Caco-2 (cell line): ENCODE data around the gene MASP1. TPM values are rescaled to one million over a fixed set of nuclear protein-coding genes. Genes with fewer than 3 reads are reported as not detected.
A peak's percentile ranks its signal among the peaks of the same experiment; 100 is the strongest.

Experiments
- BruUV-seq: library from RNA; stranded (reverse); fragments of 400-500 nt; replicated peaks from 2 replicates; lab custom pipeline; 2021; lab: Mats Ljungman, UMichigan
- CTCF ChIA-PET: fragments of 300-600 bp; sonication (Branson Sonifier 250); formaldehyde crosslinking; loops from one replicate; lab custom pipeline; 2022; ENCODE audit warnings: antibody characterized with exemption; lab: Charles Lee
- POLR2A ChIA-PET: fragments of 300-600 bp; sonication (Branson Sonifier 250); formaldehyde crosslinking; loops from one replicate; lab custom pipeline; 2022; ENCODE audit warnings: antibody characterized with exemption; lab: Charles Lee
- DNase-seq, 2 experiments: peaks; one replicate each; pipeline versions ENCODE4 v3.0.0 to v3.0.0-alpha.2; 2020 to 2022
- H3K27me3 ChIP-seq: replicated peaks from 2 replicates; pipeline ENCODE4 v1.6.0; 2011; ENCODE audit warnings: low read length; ENCODE audit not compliant: control insufficient read depth, insufficient read depth
- H3K36me3 ChIP-seq: 2 replicates; pipeline ENCODE4 v1.5.1; 2011; ENCODE audit warnings: low read length; ENCODE audit not compliant: control insufficient read depth, insufficient read depth
- H3K4me1 ChIP-seq: fragments of 250-450 bp; sonication (Bioruptor Pico); 2 replicates; pipeline ENCODE4 v1.5.1; 2020; ENCODE audit warnings: mild to moderate bottlenecking
- H3K4me3 ChIP-seq: 2 replicates; pipeline ENCODE4 v1.5.1; 2011; ENCODE audit warnings: low read depth, mild to moderate bottlenecking, control low read depth, low read length
- H3K9me3 ChIP-seq: fragments of 250-450 bp; sonication (Bioruptor Pico); 2 replicates; pipeline ENCODE4 v1.5.1; 2020; ENCODE audit warnings: mild to moderate bottlenecking, moderate library complexity
- H3K27ac Mint-ChIP-seq: one replicate; pipeline ENCODE4 v1.8.0; 2022; ENCODE audit warnings: mixed read lengths; ENCODE audit not compliant: unreplicated experiment
- H3K27me3 Mint-ChIP-seq: one replicate; pipeline ENCODE4 v1.8.0; 2022; ENCODE audit warnings: mixed read lengths; ENCODE audit not compliant: insufficient read depth, unreplicated experiment
- H3K36me3 Mint-ChIP-seq: one replicate; pipeline ENCODE4 v1.8.0; 2022; ENCODE audit warnings: mild to moderate bottlenecking, mixed read lengths; ENCODE audit not compliant: insufficient read depth, unreplicated experiment
- H3K4me1 Mint-ChIP-seq: one replicate; pipeline ENCODE4 v1.8.0; 2022; ENCODE audit warnings: low read depth, mixed read lengths; ENCODE audit not compliant: unreplicated experiment
- H3K4me3 Mint-ChIP-seq: one replicate; pipeline ENCODE4 v1.8.0; 2022; ENCODE audit warnings: mild to moderate bottlenecking, moderate library complexity, mixed read lengths; ENCODE audit not compliant: unreplicated experiment
- H3K9me3 Mint-ChIP-seq: one replicate; pipeline ENCODE4 v1.8.0; 2022; ENCODE audit warnings: mixed read lengths; ENCODE audit not compliant: unreplicated experiment
- intact Hi-C: fragments of 100-400 bp; cut with micrococcal nuclease; formaldehyde crosslinking; loops from one replicate; pipeline ENCODE4 v1.10.0; 2022; ENCODE audit not compliant: unreplicated experiment
- total RNA-seq: library from RNA; stranded (reverse); gene quantifications from 2 replicates; pipeline ENCODE4 v1.2.3, GENCODE V29; 2022
- TF ChIP-seq, protein P1 (sequence below), 2 experiments: fragments of 200-600 bp in 1 of 2; IDR thresholded peaks; 1 replicate in 1 of 2; 2 replicates in 1 of 2; pipeline versions ENCODE4 v1.5.1 to v1.8.0; 2011 to 2022; ENCODE audit warnings: antibody characterized with exemption in 1 of 2, control low read depth in 1 of 2, inconsistent platforms in 1 of 2, low read depth in 1 of 2, low read length in 1 of 2, mild to moderate bottlenecking in 1 of 2, moderate library complexity in 1 of 2; ENCODE audit not compliant: insufficient read depth in 1 of 2, severe bottlenecking in 1 of 2, unreplicated experiment in 1 of 2

The MASP1 gene
- total RNA-seq, 1 experiment from 2014 or later = not detected

DNA sequence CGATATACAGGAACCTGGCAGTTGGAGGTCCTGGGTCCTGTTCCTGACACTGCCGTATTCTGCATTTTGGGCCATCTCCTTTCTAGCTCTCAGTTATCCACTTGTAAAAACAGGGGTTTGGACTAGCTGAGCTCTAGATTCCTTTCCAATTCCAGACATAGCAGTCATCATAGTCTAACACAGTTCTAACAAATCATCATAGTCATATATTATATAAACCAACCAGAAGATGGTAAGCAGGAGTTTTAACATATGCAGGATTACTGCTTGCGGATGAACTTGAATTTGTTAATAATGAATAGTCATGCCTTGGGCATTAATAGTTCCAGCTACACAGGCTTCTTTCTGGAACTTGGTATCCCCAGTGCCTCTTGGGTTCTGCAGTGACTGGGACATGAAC is 26.6 kb downstream of the MASP1 start:
- Mint-ChIP-seq H3K4me1 (peaks cover 21% of the 10 kb centered on the region), H3K9me3 (no peaks in the 10 kb centered on the region), H3K36me3 (no peaks in the 10 kb centered on the region), H3K27me3 (no peaks in the 10 kb centered on the region), H3K4me3 (no peak overlapping the region), H3K27ac (peak overlapping the region; percentile 20)
- intact Hi-C loops = no loop called here
- Histone ChIP-seq H3K36me3 (no peaks in the 10 kb centered on the region), H3K4me3 (no peak overlapping the region), H3K27me3 (no peaks in the 10 kb centered on the region), H3K4me1 (peaks cover 27% of the 10 kb centered on the region), H3K9me3 (0 out of 2 replicates have a peak, but pooled peaks cover 4% of the 10 kb centered on the region)
- POLR2A ChIA-PET = no interaction called here
- CTCF ChIA-PET = no interaction called here
- BruUV-seq = no TSS peak
- TF ChIP-seq, protein P1, sequence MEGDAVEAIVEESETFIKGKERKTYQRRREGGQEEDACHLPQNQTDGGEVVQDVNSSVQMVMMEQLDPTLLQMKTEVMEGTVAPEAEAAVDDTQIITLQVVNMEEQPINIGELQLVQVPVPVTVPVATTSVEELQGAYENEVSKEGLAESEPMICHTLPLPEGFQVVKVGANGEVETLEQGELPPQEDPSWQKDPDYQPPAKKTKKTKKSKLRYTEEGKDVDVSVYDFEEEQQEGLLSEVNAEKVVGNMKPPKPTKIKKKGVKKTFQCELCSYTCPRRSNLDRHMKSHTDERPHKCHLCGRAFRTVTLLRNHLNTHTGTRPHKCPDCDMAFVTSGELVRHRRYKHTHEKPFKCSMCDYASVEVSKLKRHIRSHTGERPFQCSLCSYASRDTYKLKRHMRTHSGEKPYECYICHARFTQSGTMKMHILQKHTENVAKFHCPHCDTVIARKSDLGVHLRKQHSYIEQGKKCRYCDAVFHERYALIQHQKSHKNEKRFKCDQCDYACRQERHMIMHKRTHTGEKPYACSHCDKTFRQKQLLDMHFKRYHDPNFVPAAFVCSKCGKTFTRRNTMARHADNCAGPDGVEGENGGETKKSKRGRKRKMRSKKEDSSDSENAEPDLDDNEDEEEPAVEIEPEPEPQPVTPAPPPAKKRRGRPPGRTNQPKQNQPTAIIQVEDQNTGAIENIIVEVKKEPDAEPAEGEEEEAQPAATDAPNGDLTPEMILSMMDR (IDR thresholded peaks at IDR 0.05; ENCODE audit: insufficient read depth in 1 of 2, low read depth in 1 of 2, low read length in 1 of 2, severe bottlenecking in 1 of 2, unreplicated experiment in 1 of 2) = no peak
- DNase-seq = no peak

DNA sequence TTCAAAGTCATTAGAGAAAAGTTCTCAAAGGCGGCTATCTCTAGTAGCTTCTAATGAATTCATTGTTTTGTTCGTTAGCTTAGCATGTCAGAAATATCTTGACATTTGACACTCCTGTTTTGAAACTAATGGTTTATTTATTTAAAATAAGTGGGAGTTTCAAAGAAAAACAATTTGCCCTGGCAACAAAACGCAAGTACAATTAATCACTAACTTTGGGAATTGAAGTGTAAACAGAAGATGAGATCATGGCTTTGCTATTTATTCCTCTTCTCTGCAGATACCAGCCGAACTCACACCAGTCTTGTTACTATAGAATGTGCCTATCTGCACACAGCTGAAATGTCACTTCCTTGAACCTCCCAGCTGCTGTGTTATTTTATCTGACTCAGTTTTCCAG is 27.5 kb downstream of the MASP1 start:
- intact Hi-C loops = no loop called here
- H3K36me3 ChIP-seq = no peaks in the 10 kb centered on the region
- BruUV-seq = no TSS peak
- ChIA-PET POLR2A (no interaction called here), CTCF (no interaction called here)
- Mint-ChIP-seq H3K27ac (peak overlapping the region; percentile 20), H3K9me3 (no peaks in the 10 kb centered on the region), H3K4me1 (peaks cover 21% of the 10 kb centered on the region), H3K36me3 (no peaks in the 10 kb centered on the region), H3K27me3 (no peaks in the 10 kb centered on the region), H3K4me3 (no peak overlapping the region)
- H3K4me1 ChIP-seq = peaks cover 27% of the 10 kb centered on the region
- TF ChIP-seq, protein P1 (IDR thresholded peaks at IDR 0.05; ENCODE audit: insufficient read depth in 1 of 2, low read depth in 1 of 2, low read length in 1 of 2, severe bottlenecking in 1 of 2, unreplicated experiment in 1 of 2) = no peak
- H3K4me3 ChIP-seq = no peak overlapping the region
- no peaks in the 10 kb centered on the region for H3K27me3 ChIP-seq
- DNase-seq = peak in 1 of 2 experiments; percentile 27
- H3K9me3 ChIP-seq = no peaks in the 10 kb centered on the region

DNA sequence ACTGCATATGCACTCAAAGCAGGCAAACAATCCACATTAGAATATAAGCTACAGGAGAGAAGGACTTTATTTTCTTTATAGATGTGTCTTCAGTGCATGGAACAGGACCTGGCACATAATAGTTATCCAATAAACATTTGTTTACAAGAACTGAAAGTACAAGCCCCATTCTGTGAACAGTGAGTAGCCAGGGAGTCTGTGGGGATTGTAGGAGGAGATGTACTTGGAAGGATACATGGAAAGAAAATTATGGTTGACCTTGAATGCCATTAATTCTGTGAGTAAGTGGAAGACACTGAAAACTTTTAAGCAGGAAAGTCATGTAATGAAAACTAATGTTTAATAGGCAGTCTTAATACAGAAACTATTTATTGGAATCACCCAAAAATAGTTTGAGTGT is 28.3 kb downstream of the MASP1 start:
- BruUV-seq = no TSS peak

More for the DNA sequence above, 28.3 kb downstream of the MASP1 start:
- CTCF ChIA-PET = no interaction called here
- H3K9me3 ChIP-seq = no peaks in the 10 kb centered on the region
- Mint-ChIP-seq H3K4me1 (peaks cover 21% of the 10 kb centered on the region), H3K4me3 (no peak overlapping the region), H3K36me3 (no peaks in the 10 kb centered on the region), H3K27ac (peak overlapping the region; percentile 20), H3K27me3 (no peaks in the 10 kb centered on the region), H3K9me3 (no peaks in the 10 kb centered on the region)
- H3K36me3 ChIP-seq = no peaks in the 10 kb centered on the region
- no peaks in the 10 kb centered on the region for H3K27me3 ChIP-seq
- H3K4me3 ChIP-seq = no peak overlapping the region
- POLR2A ChIA-PET = no interaction called here
- TF ChIP-seq, protein P1 (IDR thresholded peaks at IDR 0.05; ENCODE audit: insufficient read depth in 1 of 2, low read depth in 1 of 2, low read length in 1 of 2, severe bottlenecking in 1 of 2, unreplicated experiment in 1 of 2) = no peak
- H3K4me1 ChIP-seq = peaks cover 27% of the 10 kb centered on the region
- no peak for DNase-seq
- intact Hi-C loops = no loop called here
